ENCODE data around the gene EVA1A.

The EVA1A gene, protein sequence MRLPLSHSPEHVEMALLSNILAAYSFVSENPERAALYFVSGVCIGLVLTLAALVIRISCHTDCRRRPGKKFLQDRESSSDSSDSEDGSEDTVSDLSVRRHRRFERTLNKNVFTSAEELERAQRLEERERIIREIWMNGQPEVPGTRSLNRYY

DNA sequence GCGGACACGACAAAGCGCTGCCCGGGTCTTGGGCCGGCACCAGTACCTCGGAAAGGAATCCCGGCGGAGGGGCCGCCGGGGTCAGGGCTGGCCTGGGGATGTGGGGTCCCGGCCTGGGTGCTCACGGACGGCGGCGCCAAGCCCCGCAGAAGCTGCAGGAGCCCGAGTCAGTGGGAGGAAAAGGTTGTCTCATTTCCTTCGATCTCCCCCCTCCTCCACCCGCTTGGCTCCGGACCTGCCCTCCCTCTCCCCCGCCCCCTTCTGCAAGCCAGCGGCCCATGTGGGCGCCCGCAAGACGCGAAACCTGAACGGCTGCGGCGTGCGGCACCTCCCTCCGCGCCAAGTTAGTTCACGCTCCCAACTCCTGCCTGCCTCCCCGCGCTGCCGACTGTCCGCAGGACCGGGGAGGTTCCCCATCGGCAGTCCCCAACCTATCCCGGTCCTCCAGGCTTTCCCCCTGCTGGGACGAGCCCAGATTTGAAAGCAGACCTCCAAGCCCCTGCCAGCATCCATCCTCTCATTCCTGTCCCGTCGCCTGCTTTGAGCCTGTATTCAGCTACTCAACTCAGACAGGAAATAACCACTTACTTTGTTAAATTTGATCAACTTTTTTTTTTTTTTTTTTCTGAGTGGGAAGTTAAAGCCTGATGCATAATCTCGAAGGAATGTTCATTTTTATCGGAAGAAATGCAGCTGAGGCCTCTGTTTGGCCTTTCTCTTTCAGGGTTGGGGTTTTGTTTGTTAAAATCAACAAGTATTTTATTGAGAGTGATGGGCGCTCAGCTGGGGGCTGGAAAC is at the start of gene EVA1A:
TSS of gene EVA1A (minus strand) at position 172 of the 798 bp plus-strand sequence. CDS start 42,799 bp downstream, outside the sequence.
- DNase-seq (ENCODE audit: low read depth in 2 of 2) = no peak

- no peak for DNase-seq (ENCODE audit: low read depth in 2 of 2)
Observed at GRCh38 chr2:75609937-75610508, 49.3 kb upstream of the EVA1A start.

DNA sequence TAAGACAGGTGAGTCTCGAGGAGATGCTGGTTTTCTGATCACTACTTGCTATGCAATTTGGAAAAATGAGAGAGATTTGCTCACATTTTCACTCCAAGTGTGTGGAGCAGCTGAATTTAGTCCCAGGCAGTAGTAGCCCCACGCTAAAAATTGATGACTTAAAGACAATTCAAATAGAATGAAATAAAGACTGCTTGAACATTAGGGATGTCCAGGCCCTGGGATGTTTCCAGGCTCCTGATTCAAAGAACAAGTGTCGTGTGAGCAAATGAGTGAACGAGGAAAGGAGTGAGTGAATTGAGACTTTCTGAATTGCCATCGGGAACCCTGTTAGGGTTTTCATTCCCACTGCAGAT is 48.6 kb upstream of the EVA1A start:
- no peak for DNase-seq (ENCODE audit: low read depth in 2 of 2)

DNA sequence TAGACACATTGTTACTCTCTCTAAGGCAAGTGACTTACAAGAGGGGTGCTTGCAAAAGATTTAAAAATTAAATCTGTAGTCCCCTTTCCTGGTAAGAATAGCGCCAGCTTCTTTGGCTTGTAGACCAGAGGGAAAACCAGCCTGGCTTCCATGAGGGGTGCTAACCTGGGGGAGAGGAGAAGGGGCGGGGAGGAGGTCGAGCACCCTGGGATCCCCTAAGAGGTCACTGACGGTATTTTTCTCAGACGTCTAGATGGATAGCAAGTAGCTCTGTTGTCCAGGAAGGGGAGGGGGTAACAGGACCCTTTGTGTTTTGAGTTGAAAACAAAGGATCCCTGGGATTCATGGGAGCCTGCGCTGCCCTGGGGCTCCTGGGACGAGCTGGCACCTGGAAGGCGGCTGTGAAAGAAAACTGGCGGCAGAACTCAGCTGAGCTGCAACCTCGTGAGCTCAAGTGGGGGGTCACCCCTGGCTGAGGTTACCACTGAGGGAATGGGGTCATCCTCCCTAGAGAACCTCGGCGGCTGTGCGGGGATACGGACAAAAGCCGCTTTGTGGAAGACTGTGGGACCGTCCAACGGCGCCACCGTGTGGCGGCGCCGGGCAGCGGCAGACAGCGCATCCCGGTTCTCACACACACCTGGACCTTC is 48.1 kb upstream of the EVA1A start:
- DNase-seq (ENCODE audit: low read depth in 2 of 2) = peak; percentile 12 to 37

DNA sequence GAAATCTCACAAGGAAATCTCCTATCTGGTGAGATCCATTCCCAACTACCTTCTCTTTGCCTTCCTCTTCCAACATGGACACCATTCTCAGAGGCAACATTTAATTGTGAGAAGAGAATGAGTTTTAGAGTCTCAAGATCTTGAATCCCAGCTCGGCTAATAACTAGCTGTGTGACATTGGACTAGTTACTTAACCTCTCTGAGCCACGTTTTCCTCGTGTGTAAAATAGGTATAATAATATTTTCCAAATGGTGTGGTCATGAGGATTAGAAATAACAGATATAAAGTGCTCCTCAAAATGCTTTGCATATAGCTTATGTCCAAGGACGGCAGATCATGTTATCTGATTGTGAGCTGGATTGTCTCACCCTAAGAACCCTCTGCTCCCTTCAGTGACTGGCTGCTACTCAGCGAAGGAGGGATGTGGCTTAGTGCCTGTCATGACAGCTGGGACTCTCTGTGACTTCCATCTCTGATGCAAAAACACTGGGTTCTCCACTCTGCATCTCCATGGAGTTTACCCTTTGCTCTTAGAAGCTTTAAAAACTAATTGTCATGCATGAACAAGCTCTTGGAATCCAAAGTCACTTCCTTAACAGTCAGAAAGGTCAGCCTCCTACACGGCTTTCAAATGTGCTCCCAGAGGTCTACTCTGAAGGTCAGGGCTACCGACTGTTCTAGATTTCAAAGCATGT is 47.4 kb upstream of the EVA1A start:
- no peak for DNase-seq (ENCODE audit: low read depth in 2 of 2)

DNA sequence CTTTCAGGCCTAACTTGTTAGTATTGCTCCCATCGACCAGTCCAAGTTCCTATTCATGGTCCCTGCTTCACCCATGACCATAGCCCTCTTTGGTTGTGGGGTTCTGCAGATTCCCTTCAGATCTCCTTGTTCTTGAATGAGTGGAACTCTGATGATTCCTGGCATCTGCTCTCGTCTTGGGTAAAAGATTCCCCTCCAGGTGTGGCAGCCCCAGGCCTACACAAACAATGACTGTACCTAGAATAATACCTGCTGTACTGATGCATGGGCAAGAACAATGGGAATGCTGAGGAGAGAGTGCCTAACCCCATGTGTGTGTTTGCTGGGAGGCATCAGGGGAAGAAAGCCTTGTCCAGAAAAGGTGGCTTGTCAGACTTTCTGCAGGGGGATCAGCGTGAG is 46.7 kb upstream of the EVA1A start:
- no peak for DNase-seq (ENCODE audit: low read depth in 2 of 2)

GRCh38 chr2:75606761-75607399 is 46.1 kb upstream of the EVA1A start:
- DNase-seq (ENCODE audit: low read depth in 2 of 2) = no peak

DNA sequence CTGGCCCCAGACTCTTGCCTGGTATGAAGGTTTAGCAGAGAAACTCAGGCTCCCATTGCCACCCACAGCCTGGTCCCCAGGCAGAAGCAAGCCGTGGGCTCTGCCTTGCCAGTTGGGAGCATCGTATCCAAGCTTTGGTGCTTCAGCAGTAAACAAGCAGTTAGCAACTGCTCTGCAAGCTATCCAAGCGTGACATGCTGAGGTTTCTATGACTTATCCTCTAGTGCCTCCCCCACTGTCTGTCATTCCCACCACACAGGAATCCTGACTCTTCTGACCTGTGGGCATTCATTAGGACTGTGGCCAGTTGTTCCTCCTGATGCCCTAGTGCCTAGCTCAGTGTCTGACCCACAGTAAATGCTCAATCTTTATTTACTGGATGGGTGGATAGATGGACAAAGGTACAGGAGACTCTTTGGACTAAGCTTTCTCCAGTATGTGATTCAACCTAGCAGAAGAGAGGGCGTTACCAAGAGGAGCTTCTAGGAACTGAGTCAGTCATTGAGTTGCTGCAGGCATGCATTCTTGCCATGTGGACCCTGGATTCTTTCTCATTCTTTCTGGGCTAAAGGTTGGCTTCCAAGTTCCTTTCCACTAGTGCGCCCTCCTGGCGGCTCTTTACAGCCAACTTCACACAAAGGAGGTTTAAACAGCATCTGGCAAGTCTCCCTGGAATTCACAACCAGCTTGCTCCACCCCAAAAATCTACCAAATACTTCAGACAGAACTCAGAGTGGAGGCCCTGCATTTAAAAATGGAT is 45.2 kb upstream of the EVA1A start:
- no peak for DNase-seq (ENCODE audit: low read depth in 2 of 2)

- no peak for DNase-seq (ENCODE audit: low read depth in 2 of 2)
Observed at GRCh38 chr2:75604484-75604883, 43.7 kb upstream of the EVA1A start.

GRCh38 chr2:75603477-75603876 is 42.7 kb upstream of the EVA1A start:
- no peak for DNase-seq (ENCODE audit: low read depth in 2 of 2)

- no peak for DNase-seq (ENCODE audit: low read depth in 2 of 2)
Observed at GRCh38 chr2:75602724-75603342, 42.1 kb upstream of the EVA1A start.

DNA sequence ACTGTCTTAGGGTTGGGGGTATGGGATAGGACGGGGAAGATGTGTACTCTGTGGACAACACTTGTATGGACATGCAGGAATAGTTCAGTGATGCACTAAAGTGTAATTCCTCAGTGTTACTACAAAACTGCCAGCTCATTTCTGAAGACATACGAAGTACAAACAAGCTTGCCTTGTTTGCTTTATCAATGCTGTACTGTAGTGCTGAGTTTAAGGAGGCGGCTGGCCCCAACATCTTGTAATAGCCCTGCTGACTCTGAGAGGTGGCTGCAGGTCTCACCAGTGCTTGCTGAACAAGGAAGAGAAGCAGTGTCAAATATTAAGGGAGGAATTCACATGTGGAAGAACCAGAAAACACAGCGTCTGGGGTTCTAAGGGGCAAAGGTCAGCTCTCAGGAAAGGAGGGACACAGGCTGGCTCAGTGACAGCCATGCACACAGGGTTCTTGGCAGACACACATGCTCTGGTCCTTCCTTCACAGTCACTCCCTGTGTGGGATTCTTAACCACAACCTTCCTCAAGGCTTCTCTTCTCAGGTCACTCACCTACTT is 39.8 kb upstream of the EVA1A start:
- DNase-seq (ENCODE audit: low read depth in 2 of 2) = no peak

DNA sequence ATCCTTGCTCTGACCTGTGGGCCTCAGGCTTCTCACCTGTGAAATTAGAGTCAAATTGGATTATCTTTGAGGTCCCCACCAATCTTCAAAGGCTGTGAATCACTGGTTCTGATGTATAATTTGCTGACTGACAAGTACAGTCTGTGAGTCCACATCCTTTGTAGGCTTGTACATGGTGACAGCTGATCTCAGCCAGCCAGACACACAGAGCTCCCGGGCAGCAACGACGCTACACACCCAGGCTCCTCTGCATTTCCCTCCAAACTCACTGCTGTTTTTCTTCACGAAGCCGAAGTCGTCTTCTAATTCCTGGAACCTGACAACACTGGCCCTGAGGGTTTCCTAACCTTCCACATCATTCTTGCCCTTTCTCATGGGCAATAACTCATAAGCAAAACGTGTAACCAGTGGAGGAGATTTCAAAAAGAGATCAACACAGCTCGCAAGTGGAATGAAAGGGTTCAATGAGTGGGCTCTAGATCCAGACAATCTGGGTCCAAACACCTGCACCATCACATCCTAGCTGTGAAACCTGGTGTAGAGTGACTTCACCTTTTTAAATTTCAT is 37.9 kb upstream of the EVA1A start:
- DNase-seq (ENCODE audit: low read depth in 2 of 2) = no peak

DNA sequence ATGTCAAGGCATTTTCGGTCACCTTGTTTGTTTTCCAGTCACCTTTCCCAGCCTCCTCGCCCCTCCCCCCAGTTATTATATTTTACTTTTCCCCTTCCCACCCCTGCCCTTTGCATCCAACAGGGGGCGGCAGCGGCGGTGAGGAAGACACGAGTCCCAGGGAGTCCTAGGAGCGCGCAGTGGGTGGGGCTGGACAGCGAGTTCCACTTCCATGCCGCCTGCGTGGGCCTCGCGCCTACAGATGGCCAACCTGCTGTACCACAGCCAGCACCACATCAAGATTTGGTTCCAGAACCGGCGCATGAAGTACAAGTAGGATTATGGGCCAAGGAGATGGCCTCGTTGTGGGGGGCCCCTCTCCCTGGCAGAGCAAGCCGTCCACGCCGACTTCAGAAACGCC is 37.2 kb upstream of the EVA1A start:
- no peak for DNase-seq (ENCODE audit: low read depth in 2 of 2)

DNA sequence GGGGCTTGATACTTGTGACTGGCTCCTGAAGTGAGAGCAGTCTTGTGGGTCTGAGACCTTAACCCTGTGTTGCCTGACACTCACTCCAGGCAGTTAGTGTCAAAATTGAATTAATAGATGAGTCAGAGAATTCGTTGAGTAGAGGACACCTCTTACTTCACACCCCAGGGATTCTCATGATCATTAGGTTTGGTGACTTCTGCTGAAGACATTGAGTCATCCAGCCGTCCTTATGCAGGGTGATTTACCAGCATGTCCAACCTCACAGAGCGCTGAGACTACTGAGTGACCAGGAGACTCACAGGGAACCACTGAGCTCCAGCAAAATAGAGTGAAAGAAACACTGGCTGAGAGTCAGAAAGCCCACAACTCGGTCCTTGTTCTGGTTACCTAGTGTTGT is 36.0 kb upstream of the EVA1A start:
- no peak for DNase-seq (ENCODE audit: low read depth in 2 of 2)

DNA sequence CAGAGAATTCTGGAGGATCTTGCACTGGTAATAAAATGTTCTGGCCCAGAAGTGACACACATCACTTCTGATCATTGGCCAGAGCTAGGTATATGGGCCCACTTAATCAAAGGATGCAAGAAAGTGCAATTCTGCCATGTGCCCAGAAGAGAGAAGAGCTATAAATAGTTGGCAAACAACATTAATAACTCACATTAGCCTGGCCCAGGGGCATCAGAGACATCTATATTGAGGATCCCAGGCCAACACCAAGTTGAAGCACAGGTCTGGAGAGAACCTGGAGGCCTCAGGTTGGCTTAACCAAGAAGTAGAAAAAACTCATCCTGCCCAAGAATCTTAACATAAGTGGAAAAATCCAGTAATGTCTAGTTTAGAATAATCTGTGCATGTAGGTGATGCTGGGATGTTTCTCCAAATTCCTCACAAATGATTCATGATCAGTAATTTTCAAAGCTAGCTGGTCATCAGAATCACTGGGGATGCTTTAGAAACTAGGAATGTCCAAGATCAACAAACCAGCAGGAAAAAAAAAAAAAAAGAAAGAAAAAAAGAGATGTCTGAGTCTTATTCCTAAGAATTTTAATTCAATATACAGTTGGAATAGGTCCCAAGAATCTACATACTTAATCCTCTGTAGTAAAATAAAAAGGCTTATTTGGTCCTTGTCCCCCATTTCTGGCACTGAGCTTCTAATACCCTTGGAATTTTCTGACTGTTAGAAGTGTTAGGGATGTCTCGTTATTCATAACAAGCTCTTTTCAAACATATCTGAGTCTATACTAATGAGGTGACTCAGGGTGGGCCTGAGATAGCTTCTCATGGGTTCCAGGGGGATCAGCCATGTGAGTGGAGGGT is 35.0 kb upstream of the EVA1A start:
- DNase-seq (ENCODE audit: low read depth in 2 of 2) = no peak

DNA sequence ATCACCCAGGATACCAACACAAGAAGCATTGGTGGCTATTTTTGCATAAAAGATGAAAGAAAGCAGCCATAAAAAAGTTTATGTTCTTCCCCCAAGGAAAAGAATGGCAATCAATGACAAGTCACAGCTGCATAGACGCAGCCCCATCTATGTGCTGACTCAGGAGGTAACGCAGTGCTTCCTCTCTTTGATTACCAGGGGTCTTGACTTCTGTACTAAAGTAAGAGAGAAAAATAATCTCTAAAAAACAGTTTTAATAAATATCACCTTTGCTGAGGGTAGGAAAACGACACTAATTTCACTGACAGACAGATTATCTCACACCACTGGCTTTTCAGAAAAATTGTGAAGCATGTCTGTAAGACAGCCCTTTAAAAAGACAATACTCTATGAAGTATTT is 33.9 kb upstream of the EVA1A start:
- DNase-seq (ENCODE audit: low read depth in 2 of 2) = no peak

- DNase-seq (ENCODE audit: low read depth in 2 of 2) = no peak
Observed at GRCh38 chr2:75592888-75593287, 32.1 kb upstream of the EVA1A start.

- DNase-seq (ENCODE audit: low read depth in 2 of 2) = no peak
Observed at GRCh38 chr2:75592030-75592429, 31.3 kb upstream of the EVA1A start.
